SW 1271 (cell line): ENCODE measurements around the gene ASB12.

Experiments
- DNase-seq, 2 experiments: peaks; one replicate each; lab custom pipeline; 2025; lab: John Stamatoyannopoulos, UW

ASB12 gene

GRCh38 chrX:64186974-64187761 is 43.2 kb downstream of the ASB12 start:
- DNase-seq = no peak

DNA sequence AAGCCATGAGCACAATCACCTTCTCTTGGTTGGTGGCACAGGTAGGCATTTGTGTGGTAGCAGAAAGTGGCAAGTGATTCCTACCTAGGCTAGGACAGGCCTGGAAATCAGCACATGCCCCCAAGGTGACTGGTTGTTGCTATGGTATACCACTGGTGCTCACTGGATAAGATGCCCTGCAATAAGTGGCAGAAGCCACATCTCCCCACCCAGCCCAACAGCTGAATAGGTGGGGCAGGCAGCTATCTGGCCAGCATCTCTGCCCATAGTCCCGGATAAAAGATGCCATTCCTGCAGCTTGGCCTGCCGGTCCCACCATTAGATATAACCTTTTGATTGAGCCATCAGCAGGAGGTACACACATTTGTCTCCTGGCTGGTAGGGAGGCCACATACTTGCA is 46.0 kb downstream of the ASB12 start:
- no peak for DNase-seq

DNA sequence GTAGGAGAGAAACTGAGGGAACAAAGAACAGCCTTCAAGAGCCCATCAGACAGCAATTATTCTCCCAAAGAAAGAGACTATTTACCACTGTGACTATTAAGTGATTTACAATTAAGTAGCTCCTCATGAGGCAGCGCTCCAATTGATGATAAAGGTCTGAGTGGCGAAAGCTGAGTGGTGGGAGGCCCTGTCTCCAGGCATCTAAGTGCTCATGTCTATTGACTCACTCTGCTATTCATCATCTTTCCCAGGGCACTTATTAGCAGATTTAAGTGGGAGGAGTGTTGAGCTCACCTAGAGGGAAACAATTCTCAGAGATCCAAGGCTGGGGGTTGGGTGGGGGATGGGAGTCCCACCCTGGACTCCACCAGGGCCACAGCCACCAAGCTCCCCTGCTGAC is 48.2 kb downstream of the ASB12 start:
- DNase-seq = no peak

GRCh38 chrX:64176876-64177275 is 53.5 kb downstream of the ASB12 start:
- DNase-seq = no peak
